Ishikawa (cell line): Measurements from ENCODE around the gene BPHL.

ENCODE experiments used
- CEBPB ChIP-seq: IDR thresholded peaks from 2 replicates; pipeline ENCODE4 v1.6.1; 2012
- CREB1 ChIP-seq: IDR thresholded peaks from 2 replicates; pipeline ENCODE4 v1.6.1; 2012; ENCODE audit warnings: low read depth
- EGR1 ChIP-seq: IDR thresholded peaks from 2 replicates; pipeline ENCODE4 v1.6.1; 2012
- EP300 ChIP-seq: IDR thresholded peaks from 2 replicates; pipeline ENCODE4 v1.6.1; 2012; ENCODE audit warnings: borderline replicate concordance
- FOXM1 ChIP-seq: IDR thresholded peaks from 2 replicates; pipeline ENCODE4 v1.6.1; 2012; ENCODE audit warnings: low read depth, borderline replicate concordance
- NFIC ChIP-seq: IDR thresholded peaks from 2 replicates; pipeline ENCODE4 v1.6.1; 2012
- RAD21 ChIP-seq: IDR thresholded peaks from 2 replicates; pipeline ENCODE4 v1.6.1; 2012; ENCODE audit warnings: low read depth
- TAF1 ChIP-seq: IDR thresholded peaks from 2 replicates; pipeline ENCODE4 v1.6.1; 2012; ENCODE audit warnings: low read depth, mild to moderate bottlenecking
- TEAD4 ChIP-seq: IDR thresholded peaks from 2 replicates; pipeline ENCODE4 v1.6.1; 2012
- YY1 ChIP-seq: IDR thresholded peaks from 2 replicates; pipeline ENCODE4 v1.6.1; 2012; ENCODE audit warnings: low read depth
- TF ChIP-seq, protein P1 (sequence below): IDR thresholded peaks from 2 replicates; pipeline ENCODE4 v1.6.1; 2012; ENCODE audit warnings: low read depth, mild to moderate bottlenecking
- TF ChIP-seq, protein P2 (sequence below): IDR thresholded peaks from 2 replicates; pipeline ENCODE4 v1.6.1; 2012
- TF ChIP-seq, protein P3 (sequence below): IDR thresholded peaks from 2 replicates; pipeline ENCODE4 v1.6.1; 2012

DNA sequence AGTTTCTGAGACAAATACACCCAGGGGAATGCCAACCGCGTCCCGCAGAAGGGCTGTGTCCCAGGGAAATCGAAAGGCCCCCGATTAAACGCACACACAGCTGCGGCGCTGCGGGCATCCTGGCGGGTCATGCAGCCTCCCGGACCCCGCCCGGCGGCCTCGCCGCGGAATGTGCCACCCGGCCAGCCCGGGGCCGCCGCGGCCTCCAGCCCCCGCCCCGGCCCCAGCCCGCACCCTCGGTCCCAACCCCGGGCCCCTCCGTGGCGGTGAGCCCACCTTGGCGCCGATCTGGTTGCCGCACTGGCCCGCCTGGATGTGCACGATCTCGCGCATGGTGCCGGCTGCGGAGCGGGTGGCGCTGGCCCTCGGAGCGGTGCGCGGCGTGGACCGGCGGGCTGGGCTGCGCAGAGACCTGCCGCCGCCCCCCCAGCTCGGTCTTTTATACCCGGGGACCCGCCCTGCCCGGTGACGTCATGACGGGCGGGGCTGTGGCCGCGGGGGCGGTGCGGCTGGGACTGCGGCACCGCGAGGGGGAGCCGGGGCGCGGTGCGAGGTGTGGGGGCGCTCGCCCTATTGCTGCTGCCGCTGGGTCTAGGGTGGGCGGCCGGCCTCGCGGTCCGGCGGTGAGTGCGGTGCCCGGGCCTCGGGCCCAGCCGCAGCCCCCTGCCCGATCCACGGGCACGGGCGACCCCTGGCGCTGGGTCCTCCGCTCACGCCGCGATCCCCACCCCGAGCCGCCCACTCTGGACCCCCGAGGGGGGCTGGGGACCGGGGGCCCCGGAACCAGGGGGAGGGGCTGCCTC, 38.8 kb downstream of the BPHL start, which contains the start of gene TUBB2A:
- no peak for TF ChIP-seq TEAD4
- TF ChIP-seq, protein P1, sequence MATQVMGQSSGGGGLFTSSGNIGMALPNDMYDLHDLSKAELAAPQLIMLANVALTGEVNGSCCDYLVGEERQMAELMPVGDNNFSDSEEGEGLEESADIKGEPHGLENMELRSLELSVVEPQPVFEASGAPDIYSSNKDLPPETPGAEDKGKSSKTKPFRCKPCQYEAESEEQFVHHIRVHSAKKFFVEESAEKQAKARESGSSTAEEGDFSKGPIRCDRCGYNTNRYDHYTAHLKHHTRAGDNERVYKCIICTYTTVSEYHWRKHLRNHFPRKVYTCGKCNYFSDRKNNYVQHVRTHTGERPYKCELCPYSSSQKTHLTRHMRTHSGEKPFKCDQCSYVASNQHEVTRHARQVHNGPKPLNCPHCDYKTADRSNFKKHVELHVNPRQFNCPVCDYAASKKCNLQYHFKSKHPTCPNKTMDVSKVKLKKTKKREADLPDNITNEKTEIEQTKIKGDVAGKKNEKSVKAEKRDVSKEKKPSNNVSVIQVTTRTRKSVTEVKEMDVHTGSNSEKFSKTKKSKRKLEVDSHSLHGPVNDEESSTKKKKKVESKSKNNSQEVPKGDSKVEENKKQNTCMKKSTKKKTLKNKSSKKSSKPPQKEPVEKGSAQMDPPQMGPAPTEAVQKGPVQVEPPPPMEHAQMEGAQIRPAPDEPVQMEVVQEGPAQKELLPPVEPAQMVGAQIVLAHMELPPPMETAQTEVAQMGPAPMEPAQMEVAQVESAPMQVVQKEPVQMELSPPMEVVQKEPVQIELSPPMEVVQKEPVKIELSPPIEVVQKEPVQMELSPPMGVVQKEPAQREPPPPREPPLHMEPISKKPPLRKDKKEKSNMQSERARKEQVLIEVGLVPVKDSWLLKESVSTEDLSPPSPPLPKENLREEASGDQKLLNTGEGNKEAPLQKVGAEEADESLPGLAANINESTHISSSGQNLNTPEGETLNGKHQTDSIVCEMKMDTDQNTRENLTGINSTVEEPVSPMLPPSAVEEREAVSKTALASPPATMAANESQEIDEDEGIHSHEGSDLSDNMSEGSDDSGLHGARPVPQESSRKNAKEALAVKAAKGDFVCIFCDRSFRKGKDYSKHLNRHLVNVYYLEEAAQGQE: no peak
- TF ChIP-seq, protein P2, sequence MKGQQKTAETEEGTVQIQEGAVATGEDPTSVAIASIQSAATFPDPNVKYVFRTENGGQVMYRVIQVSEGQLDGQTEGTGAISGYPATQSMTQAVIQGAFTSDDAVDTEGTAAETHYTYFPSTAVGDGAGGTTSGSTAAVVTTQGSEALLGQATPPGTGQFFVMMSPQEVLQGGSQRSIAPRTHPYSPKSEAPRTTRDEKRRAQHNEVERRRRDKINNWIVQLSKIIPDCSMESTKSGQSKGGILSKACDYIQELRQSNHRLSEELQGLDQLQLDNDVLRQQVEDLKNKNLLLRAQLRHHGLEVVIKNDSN: no peak
- TF ChIP-seq, protein P3, sequence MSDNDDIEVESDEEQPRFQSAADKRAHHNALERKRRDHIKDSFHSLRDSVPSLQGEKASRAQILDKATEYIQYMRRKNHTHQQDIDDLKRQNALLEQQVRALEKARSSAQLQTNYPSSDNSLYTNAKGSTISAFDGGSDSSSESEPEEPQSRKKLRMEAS: peak; percentile 77
- peak; percentile 25; the same call in 1 of the 2 replicates for TF ChIP-seq RAD21
- TF ChIP-seq FOXM1: no peak
- TF ChIP-seq CREB1: peak; percentile 75
- TF ChIP-seq YY1: peak; percentile 30; the same call in 1 of the 2 replicates
- no peak for TF ChIP-seq CEBPB
- peak; percentile 74; the same call in 1 of the 2 replicates for TF ChIP-seq TAF1
- no peak for TF ChIP-seq NFIC
- TF ChIP-seq EGR1: peak; percentile 97
- TF ChIP-seq EP300: 0 out of 2 replicates have a peak, but pooled peaks have one; percentile 17
